Ishikawa (cell line): ENCODE measurements around the gene SH3RF1.

ENCODE experiments used
- CEBPB ChIP-seq: IDR thresholded peaks from 2 replicates; pipeline ENCODE4 v1.6.1; 2012
- CREB1 ChIP-seq: IDR thresholded peaks from 2 replicates; pipeline ENCODE4 v1.6.1; 2012; ENCODE audit warnings: low read depth
- EGR1 ChIP-seq: IDR thresholded peaks from 2 replicates; pipeline ENCODE4 v1.6.1; 2012
- EP300 ChIP-seq: IDR thresholded peaks from 2 replicates; pipeline ENCODE4 v1.6.1; 2012; ENCODE audit warnings: borderline replicate concordance
- FOXM1 ChIP-seq: IDR thresholded peaks from 2 replicates; pipeline ENCODE4 v1.6.1; 2012; ENCODE audit warnings: low read depth, borderline replicate concordance
- MAX ChIP-seq: IDR thresholded peaks from 2 replicates; pipeline ENCODE4 v1.6.1; 2012
- NFIC ChIP-seq: IDR thresholded peaks from 2 replicates; pipeline ENCODE4 v1.6.1; 2012
- RAD21 ChIP-seq: IDR thresholded peaks from 2 replicates; pipeline ENCODE4 v1.6.1; 2012; ENCODE audit warnings: low read depth
- REST ChIP-seq: IDR thresholded peaks from 2 replicates; pipeline ENCODE4 v1.6.1; 2012; ENCODE audit warnings: low read depth, mild to moderate bottlenecking
- TAF1 ChIP-seq: IDR thresholded peaks from 2 replicates; pipeline ENCODE4 v1.6.1; 2012; ENCODE audit warnings: low read depth, mild to moderate bottlenecking
- TCF12 ChIP-seq: IDR thresholded peaks from 2 replicates; pipeline ENCODE4 v1.6.1; 2012; ENCODE audit warnings: low read depth
- TEAD4 ChIP-seq: IDR thresholded peaks from 2 replicates; pipeline ENCODE4 v1.6.1; 2012
- USF1 ChIP-seq: IDR thresholded peaks from 2 replicates; pipeline ENCODE4 v1.6.1; 2012
- YY1 ChIP-seq: IDR thresholded peaks from 2 replicates; pipeline ENCODE4 v1.6.1; 2012; ENCODE audit warnings: low read depth
- ZBTB7A ChIP-seq: IDR thresholded peaks from 2 replicates; pipeline ENCODE4 v1.6.1; 2012; ENCODE audit warnings: low read depth

Gene SH3RF1

GRCh38 chr4:169136796-169137557 is 133.8 kb downstream of the SH3RF1 start:
- TF ChIP-seq EGR1 (no peak), RAD21 (no peak), NFIC (no peak), TCF12 (no peak)

- TF ChIP-seq NFIC = no peak
- TF ChIP-seq CREB1 = no peak
- TF ChIP-seq FOXM1 = no peak
- TF ChIP-seq RAD21 = no peak
- no peak for TF ChIP-seq USF1
- TF ChIP-seq EGR1 = no peak
- TF ChIP-seq TEAD4 = no peak
- TF ChIP-seq YY1 = no peak
- no peak for TF ChIP-seq ZBTB7A
- no peak for TF ChIP-seq REST
- TF ChIP-seq TAF1 = no peak
- TF ChIP-seq CEBPB = no peak
- no peak for TF ChIP-seq TCF12
- TF ChIP-seq EP300 = no peak
- no peak for TF ChIP-seq MAX
Observed at GRCh38 chr4:169136330-169136729, 134.4 kb downstream of the SH3RF1 start.

GRCh38 chr4:169135776-169136175 is 135.0 kb downstream of the SH3RF1 start:
- no peak for TF ChIP-seq MAX
- TF ChIP-seq EP300 = no peak
- no peak for TF ChIP-seq ZBTB7A
- TF ChIP-seq TEAD4 = no peak
- TF ChIP-seq FOXM1 = no peak
- no peak for TF ChIP-seq TCF12
- TF ChIP-seq USF1 = no peak

GRCh38 chr4:169133932-169134331 is 136.8 kb downstream of the SH3RF1 start:
- TF ChIP-seq TEAD4 (no peak), MAX (no peak), TAF1 (no peak)

GRCh38 chr4:169132561-169133305 is 138.0 kb downstream of the SH3RF1 start:
- TF ChIP-seq ZBTB7A = no peak
- no peak for TF ChIP-seq TAF1
- no peak for TF ChIP-seq MAX
- no peak for TF ChIP-seq RAD21
- TF ChIP-seq USF1 = no peak
- no peak for TF ChIP-seq TEAD4
- no peak for TF ChIP-seq YY1
- TF ChIP-seq REST = no peak
- TF ChIP-seq CEBPB = no peak
- no peak for TF ChIP-seq TCF12
- TF ChIP-seq EP300 = no peak
- TF ChIP-seq FOXM1 = no peak
